GM18870 (cell line): ENCODE measurements around the gene C12orf42.
"Not testable (repeated sequence)": the region's sequence is repeated elsewhere in the genome, so short reads cannot be mapped to it uniquely, and the experiment has no call there.

Source experiments
- ATAC-seq: cut with Tn5 transposase; IDR thresholded peaks from one replicate; pipeline ENCODE4 v1.9.1; 2021; ENCODE audit warnings: moderate library complexity; ENCODE audit not compliant: unreplicated experiment

The C12orf42 gene

DNA sequence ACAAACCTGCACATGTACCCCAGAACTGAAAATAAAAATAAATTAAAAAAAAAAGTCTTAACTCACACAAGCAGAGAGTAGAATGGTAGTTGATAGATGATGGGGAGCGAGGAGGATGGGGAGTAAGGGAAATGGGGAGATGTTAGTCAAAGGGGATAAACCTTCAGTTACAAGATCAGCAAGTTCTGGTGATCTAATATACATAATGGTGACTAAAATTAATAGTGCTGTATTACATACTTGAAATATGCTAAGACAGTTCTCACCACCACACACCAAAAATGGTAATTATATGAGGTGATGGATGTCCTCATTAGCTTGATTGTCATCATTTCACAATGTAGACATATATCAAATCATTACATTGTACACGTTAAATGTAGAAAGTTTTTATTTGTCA lies 3.2 kb upstream of the C12orf42 start:
- ATAC-seq: no peak

DNA sequence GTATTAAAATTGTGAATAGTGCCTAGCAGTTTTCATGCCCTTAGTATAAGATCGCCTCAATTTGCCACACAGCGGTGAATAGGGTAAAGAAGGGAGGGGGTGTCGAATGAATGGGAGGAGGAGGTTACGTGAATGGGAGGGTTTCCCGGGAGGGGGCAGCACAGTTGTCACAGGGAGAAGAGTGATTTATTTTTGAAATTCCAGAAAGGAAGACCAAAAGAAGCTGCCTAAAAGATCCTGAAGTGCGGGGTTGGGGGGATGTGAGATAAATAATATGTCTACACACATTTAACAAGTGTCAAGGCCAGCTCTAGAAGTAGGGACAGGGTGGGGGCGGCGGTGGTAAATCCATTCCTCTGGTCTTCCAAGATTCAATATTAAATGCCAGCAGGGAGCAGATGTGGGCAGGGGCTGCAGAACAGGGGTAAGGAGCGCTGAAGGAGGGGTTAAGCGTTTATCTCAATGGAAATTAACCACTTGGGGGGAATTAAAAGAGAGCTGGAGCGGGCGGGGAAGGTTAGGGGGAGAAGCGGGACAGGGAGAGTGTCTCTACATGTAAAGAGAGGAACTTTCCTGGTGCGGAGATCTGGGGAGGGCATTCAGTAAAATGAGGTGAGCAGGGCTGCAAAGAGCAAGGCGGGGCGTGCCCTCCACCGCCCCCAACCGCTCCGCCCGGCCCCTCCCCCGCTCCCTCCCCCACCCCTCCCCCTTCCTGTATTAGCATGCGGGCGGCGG lies 867 bp downstream of the C12orf42 start:
- no peak for ATAC-seq

DNA sequence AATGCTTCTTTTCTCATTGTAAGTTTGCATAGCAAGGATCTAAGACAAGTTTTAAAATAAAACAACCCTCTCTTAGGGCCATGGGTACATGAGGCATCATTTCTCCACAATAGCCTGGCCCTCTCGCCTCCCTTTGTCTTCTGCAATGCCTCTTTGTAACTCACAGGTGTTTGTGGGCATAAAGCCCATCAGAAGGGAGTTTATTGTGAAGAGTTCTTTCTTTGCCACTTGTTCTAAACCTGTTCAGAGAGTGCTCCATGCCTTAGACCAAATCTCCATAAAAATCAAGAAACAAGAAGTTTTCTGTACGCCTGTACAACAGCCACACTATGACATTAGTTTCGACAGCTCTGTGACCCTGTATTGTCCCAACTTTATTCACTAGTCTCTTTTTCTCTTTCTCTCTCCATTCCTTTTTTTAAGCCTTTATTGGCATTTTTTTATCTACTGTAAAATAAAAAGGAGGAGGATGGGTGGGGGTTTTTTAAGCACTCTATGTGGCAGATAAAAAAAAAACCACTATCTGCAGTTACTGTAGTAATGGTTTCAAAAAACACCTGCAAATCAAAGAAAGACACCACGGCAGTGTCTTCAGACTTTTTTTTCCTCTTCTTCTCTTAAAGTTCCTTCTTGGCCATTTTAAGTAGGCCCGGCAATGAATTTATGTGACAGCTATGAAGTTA lies 1.6 kb downstream of the C12orf42 start:
- no peak for ATAC-seq

DNA sequence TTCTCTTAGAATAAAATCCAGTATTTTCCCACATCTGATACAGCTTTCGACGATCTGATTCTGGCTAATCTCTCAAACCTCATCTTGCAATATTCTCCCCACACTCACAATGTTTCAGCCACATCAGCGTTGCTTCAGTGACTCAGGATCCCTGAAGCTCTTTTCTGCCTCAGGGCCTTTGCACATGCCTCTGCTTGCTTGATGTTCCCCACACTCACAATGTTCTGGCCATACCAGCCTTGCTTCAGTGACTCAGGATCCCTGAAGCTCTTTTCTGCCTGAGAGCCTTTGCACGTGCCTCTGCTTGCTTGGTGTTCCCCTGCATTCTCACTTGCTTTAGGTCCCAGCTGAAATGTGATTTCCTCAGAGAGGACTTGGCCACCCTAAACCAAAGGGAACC lies 2.6 kb downstream of the C12orf42 start:
- ATAC-seq: no peak

DNA sequence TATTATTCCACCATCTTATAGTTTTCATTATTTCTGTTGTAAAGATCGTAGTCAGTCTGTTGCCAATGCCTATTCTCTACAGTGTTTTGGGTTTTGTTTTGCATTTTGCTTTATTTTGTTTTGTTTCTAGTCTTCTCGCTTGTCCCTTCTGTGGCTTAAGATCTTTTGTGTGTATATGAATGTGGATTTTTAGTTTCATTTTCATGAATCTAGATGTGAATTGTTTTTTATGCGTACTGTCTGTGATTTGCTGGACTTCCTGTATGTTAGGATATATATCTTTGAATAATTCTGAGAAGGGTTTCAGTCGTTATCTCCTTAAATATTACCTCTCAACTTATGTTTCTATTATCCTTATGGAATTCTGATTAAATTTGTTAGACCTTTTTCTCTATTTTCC lies 13.4 kb downstream of the C12orf42 start:
- no peak for ATAC-seq

DNA sequence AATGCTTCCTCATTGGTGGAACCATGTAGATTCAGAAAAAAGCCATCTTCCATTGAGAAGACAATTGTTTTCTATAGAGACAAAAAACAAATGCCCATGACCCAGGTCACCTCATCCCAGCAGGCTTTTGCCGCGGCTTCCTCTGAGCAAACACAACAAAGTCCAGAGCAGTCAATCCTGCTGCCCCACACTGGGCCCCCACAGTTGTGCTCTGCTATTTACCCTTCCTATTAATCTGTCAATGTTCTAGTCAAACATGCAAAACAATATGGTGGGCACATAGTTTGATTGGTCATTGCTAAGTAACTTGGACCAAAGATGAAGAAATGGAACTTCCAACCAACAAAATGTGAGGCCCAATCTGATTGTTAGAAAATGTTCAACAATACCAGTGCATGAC lies 20.7 kb downstream of the C12orf42 start:
- ATAC-seq: no peak

DNA sequence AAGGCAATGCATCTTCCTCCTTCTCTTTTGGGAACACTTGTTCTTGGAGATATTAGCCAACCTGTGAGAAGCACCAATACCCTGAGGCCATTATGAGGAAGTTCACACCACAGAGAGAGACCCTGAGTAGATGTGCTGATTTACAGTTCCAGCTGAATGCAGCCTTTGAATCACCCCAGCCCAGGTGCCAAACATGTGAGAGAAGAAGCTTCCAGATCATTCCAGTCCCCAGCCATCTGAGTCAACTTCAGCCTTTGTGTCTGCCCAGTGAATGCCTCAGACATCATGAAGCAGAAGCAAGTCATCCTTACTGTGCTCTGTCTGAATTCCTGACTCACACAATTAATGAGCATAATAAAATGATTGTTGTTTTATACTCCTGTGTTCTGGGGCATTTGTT lies 25.1 kb downstream of the C12orf42 start:
- no peak for ATAC-seq

DNA sequence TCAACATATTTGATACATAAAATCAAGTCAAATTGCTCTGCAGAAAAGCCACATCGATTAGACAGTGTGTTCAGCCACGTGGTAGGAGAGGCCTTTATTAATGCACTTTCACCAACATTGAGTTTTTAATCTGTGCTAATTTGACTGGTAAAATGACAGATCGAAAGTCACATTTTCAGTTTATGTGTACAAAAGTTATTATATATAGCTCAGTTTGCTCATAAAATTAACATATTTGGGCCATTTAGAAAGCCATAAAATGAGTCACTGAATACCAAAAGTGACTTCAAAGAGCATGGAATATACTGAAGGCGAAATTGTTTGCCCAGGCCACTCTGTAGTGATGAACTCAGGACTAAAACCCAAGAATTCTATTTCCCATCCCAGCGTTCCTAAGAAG lies 26.0 kb downstream of the C12orf42 start:
- ATAC-seq: no peak

DNA sequence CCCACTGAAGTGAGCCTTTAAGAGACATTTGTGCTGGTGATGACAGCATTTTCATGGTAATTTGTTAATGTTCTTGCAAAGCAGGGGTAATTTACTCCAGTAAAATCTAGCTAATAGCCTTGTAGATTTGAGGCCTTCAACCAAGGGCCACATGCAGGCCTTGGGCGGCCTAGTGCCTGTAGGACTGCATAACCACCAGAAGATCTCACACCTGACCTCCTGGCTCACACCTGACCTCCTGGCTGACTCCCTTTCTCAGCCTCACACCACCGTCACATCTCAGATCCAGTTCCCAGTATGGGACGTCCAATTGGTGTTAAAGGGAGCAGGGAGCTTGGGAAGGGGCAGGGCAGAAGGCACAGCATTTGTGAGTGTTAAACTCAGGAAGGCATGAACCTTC lies 26.9 kb downstream of the C12orf42 start:
- ATAC-seq: no peak

DNA sequence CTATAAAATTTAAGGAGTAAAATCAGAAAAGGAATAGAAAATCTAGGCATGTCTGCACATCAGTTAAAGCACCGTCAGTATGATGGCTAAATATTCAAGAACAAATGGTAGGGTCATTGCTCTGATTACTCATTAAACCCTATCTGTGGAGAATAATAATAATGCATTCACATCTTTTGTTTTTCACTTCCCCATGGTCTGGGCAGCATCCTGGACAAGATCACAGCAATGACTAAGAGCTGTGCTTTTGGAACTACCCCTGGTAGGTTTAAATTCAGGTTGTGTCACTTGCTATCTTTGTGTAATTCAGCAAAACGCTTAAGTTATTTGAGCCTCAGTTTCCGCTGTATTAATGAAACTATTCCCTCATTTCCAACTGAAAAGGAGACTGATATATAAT lies 33.1 kb downstream of the C12orf42 start:
- peak; percentile 98 for ATAC-seq

DNA sequence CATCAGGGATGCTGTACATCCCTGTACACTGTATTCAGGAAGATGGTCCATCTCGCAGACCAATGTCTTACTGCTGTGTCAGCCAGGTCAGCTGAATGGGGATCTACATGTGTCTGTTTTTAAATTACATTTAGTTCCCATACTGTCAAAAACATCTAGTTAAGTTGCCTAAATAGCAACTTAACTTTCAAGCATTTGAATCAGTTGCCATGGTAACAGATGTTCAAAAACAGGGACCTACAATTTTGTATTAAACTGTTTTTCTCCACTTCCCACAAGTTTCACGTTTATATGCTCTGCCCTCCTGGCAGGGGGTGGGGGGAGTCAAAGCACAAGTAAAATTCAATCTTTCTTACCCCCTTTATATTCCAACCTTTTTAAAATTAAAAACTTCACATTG lies 38.3 kb downstream of the C12orf42 start:
- no peak for ATAC-seq

DNA sequence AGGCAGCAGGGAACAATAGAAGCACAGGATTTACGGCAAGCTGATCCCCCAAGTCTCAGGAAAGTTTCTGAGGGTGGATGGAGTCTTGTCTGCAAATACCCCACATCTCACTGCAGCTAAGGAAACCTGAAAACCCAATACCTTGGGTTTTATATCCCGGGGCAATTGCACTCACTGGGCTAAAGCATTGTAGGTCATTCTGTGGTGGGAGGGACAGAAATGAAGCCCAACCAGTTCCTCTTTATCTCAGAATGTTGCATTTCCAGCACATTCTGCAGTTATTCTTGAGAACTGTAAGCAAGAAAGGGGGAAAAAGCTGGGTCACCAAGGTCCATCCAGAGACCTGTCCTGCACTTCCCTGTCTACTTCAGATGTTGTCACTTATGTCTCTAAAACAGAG lies 39.8 kb downstream of the C12orf42 start:
- no peak for ATAC-seq

DNA sequence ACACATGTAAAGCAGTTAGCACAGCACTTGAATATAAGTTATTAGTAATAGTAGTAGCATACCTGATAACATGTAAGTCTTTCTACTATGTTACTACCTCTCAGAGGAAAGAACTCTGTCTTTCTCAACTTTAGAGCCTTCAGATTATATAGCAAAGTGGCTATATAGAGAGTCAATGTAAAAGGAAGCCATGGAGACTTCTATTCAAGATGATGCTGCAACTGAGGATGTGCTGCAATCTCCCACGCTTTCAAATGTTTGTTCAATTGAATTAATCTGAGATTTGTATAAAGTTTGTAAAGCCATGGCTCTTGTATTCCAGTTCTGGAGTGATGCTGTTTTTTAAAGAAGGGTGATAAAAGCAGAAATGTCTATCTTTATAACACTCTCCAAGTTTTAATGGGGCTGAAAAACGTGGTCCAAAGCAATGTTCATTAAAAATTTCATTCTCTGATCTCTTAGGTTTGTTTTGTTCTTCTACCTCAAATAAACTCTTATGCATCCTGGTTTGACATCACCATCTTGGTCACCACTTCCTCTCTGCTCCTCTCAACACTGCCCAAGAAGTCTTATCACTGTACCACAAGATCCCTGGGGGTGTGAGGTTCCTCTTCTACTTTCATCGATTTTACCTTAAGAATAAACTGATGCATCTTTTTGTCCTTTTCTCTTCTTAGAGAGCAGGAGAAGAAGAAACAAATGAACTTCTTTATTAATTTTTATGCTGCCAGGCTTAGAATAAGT lies 40.6 kb downstream of the C12orf42 start:
- no peak for ATAC-seq

DNA sequence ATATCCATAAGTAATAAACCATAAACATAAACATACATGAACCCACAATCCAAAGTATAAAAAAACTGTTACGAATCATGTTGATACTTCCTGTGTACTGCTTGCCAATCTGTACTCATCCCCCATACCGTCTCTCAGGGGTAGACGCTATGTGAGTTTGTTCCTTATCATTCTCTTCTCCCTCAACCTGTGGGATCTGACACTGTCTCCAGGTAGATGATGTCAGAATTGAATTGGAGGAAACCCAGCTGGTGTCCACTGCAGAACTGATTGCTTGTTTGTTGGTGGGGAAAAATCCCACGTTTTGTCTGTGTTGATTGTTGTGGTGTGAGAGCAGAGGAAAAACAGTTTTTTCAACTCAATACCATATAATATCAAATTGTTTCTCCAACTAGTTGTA lies 50.8 kb downstream of the C12orf42 start:
- ATAC-seq: no peak

DNA sequence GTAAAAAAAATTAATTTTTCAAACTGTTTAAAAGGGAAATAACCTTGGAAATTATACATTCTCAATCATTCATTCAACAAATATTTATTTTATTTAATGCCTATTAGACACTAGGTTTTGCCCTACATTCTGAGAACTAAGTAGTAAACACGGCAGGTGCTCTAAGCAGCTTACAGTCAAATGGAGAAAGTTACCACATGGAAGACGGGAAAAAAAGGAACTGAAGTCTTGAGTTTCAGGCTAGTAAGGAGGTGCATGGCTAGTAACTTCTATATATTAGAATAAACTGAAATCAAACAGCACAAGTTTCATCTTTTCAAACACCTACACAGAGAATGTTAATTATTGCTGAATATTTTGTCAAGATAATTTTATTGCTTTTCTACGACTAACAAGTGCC lies 52.9 kb downstream of the C12orf42 start:
- ATAC-seq: no peak

DNA sequence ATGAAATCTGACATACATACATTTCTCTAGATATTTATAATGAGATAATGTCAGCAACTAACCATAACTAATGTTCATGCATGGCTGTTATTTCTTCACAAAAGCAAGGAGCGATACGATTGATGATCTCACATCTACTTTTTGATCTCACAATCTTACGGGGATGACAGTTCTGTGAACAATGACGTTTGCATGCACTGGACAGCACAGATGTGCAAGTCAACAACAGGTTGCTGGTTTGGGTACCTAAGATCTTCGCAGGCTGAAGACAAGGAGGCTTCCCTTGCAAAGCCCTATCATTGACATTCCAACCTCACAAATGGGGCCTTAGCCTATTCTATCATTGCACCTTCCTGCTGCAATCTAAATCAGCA lies 53.6 kb downstream of the C12orf42 start:
- ATAC-seq: no peak

DNA sequence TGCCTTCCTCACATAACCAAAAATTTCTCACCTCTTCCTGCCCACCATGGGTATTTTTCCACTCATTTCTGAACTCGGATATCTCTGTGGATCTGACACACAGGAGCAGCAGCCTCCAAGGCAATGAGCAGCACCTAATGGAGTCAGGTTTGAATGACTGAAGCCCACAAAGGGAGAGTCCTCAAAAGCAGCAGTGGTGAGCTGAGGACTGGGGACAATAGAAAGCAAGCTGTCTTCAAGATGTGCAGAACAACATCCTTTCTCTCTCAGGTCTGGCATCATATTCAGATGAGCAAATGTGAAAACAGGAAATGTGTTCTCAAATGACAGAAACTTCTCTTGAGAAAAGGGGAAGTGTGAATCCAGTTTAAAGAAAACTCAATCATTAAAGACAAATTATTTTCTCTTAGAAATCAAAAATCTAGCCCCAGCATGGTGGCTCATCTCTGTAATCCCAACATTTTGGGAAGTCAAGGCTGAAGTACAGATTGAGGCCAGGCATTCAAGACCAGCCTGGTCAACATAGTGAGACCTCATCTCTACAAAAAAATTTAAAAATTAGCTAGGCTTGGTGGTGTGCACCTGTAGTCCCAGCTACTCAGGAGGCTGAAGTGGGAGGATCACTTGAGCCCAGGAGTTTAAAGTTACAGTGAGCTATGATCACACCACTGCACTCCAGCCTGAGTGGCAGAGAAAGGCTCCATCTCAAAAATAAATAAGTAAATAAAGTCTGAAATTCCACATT lies 54.2 kb downstream of the C12orf42 start:
- peak; percentile 96 for ATAC-seq

DNA sequence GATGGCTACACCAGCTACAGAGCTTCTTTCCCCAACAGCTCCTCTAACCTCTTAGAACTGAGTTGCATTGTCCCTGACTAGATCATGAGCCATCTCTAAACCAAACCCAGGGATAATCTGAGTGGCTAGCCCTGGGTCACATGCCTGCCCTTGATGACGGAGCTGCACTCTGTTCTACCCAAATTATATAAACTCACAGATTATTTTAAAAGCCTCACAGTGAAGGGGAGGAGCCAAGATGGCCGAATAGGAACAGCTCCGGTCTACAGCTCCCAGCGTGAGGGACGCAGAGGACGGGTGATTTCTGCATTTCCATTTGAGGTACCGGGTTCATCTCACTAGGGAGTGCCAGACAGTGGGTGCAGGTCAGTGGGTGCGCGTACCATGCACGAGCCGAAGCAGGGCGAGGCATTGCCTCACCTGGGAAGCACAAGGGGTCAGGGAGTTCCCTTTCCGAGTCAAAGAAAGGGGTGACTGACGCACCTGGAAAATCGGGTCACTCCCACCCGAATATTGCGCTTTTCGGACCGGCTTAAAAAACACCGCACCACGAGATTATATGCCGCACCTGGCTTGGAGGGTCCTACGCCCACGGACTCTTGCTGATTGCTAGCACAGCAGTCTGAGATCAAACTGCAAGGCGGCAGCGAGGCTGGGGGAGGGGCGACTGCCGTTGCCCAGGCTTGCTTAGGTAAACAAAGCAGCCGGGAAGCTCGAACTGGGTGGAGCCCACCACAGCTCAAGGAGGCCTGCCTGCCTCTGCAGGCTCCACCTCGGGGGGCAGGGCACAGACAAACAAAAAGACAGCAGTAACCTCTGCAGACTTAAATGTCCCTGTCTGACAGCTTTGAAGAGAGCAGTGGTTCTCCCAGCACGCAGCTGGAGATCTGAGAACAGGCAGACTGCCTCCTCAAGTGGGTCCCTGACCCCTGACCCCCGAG lies 61.3 kb downstream of the C12orf42 start:
- not testable (repeated sequence) for ATAC-seq

DNA sequence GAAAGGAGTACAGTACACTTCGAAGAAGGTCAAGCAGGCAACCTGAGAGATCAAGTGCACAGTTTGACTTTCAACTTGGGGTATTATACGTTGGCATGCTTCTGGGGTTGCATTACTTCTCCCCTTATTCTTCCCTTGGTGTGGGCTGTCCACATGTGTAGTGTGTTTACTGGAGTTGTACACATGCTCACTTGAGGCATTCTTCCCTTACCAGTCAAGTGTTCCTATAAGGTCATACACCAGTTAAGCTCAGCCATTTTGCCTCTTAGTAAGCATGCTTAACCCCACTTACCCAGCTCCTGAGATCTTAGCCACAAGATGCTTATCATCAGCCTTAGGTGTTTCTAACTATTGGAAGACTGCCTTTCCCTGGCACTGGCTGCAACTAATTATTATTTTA lies 63.8 kb downstream of the C12orf42 start:
- ATAC-seq: no peak

DNA sequence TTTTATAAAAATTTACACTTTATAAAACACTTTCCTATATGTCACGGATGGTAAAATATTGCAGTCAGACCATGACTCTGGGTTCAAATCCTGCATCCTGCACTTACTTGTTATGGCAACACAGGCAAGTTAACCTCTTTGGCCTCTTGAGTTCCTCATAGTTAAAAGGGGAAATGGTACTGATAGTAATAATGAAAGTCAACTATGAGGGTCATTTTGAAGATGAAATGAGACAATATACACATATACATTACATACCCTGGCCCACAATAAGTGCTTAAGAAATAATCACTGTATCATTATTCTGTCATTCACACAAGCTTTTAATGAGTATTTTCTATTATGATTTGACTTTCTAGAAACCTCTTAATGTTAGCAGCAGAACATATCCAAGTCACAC lies 64.4 kb downstream of the C12orf42 start:
- ATAC-seq: no peak
